Measurements from ENCODE around the gene HPCAL1. TPM values are rescaled to one million over a fixed set of nuclear protein-coding genes. Genes with fewer than 3 reads are reported as not detected.

Gene HPCAL1
- total RNA-seq, 1 donor from 2014 or later, result 34.6 TPM

DNA sequence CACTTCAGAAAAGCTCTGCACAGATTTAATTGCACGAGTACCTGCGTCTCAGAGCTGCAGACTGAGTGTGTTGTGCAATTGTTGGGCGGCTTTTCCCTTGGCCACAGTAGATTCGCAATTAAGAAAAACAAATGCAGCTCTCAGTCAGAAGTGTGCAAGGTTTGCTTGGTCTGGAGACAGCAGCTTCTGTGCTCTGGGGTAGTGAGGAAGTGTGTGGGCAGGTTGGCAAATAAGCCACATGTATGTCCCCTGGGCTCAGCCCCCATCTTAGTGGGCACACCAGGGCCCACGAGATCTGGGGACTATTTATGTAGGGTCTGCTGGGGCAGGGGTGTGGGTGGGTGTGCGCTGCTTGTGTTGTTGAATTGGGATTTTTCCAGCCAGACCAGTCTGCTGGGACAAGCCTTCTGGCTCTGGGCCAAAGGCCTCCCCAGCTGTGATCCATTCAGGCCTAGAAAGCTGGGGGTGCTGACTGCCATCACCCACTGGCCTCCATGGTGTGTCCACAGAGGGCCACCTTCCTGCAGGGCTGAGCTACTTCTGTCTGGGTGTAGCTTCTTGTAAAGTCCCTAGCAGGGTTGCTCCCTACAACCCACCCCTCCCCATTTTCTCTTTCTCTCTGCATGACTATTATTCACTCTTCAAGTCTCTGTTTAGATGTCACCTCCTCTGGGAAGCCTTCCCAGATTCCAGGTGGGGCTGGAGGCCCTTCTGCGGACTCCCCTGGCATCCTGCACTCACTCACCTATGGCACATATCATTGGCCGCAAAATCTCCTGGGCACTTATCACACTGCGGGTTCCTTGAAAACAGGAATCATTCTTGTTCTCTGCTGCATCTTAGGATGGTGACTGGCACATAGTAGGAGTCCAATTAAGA, 77.6 kb downstream of the HPCAL1 start:
- Mint-ChIP-seq H3K27ac (ENCODE audit: unreplicated experiment) (no peak overlapping the region), H3K36me3 (ENCODE audit: low read depth, unreplicated experiment) (no peaks in the 10 kb centered on the region), H3K27me3 (ENCODE audit: unreplicated experiment) (peaks cover 6% of the 10 kb centered on the region), H3K4me1 (ENCODE audit: unreplicated experiment) (peaks cover 51% of the 10 kb centered on the region), H3K9me3 (ENCODE audit: unreplicated experiment) (no peaks in the 10 kb centered on the region), H3K4me3 (ENCODE audit: unreplicated experiment) (peak overlapping the region; percentile 5)
- TF ChIP-seq, protein P1, sequence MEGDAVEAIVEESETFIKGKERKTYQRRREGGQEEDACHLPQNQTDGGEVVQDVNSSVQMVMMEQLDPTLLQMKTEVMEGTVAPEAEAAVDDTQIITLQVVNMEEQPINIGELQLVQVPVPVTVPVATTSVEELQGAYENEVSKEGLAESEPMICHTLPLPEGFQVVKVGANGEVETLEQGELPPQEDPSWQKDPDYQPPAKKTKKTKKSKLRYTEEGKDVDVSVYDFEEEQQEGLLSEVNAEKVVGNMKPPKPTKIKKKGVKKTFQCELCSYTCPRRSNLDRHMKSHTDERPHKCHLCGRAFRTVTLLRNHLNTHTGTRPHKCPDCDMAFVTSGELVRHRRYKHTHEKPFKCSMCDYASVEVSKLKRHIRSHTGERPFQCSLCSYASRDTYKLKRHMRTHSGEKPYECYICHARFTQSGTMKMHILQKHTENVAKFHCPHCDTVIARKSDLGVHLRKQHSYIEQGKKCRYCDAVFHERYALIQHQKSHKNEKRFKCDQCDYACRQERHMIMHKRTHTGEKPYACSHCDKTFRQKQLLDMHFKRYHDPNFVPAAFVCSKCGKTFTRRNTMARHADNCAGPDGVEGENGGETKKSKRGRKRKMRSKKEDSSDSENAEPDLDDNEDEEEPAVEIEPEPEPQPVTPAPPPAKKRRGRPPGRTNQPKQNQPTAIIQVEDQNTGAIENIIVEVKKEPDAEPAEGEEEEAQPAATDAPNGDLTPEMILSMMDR (IDR thresholded peaks at IDR 0.05; ENCODE audit: unreplicated experiment), result no peak
- DNase-seq (ENCODE audit: low spot score), result no peak

DNA sequence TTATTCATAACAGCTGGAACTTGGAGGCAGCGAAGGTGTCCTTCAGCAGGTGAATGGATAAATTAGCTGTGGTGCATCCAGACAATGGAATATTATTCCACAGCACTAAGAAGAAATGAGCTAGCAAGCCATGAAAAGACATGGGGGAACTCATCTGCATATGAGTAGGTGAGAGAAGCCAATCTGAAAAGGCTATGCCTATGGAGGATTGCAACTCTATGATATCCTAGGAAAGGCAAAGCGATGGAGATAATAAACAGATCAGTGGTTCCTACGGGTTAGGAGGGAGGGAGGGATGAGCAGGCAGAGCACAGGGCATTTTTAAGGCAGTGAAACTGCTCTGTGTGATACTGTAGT, 79.3 kb downstream of the HPCAL1 start:
- Mint-ChIP-seq H3K4me3 (ENCODE audit: unreplicated experiment) (no peak overlapping the region), H3K36me3 (ENCODE audit: low read depth, unreplicated experiment) (no peaks in the 10 kb centered on the region), H3K27me3 (ENCODE audit: unreplicated experiment) (peaks cover 9% of the 10 kb centered on the region), H3K27ac (ENCODE audit: unreplicated experiment) (peak overlapping the region; percentile 74), H3K4me1 (ENCODE audit: unreplicated experiment) (peaks cover 54% of the 10 kb centered on the region), H3K9me3 (ENCODE audit: unreplicated experiment) (no peaks in the 10 kb centered on the region)
- TF ChIP-seq, protein P1 (IDR thresholded peaks at IDR 0.05; ENCODE audit: unreplicated experiment), result no peak
- no peak for DNase-seq (ENCODE audit: low spot score)

DNA sequence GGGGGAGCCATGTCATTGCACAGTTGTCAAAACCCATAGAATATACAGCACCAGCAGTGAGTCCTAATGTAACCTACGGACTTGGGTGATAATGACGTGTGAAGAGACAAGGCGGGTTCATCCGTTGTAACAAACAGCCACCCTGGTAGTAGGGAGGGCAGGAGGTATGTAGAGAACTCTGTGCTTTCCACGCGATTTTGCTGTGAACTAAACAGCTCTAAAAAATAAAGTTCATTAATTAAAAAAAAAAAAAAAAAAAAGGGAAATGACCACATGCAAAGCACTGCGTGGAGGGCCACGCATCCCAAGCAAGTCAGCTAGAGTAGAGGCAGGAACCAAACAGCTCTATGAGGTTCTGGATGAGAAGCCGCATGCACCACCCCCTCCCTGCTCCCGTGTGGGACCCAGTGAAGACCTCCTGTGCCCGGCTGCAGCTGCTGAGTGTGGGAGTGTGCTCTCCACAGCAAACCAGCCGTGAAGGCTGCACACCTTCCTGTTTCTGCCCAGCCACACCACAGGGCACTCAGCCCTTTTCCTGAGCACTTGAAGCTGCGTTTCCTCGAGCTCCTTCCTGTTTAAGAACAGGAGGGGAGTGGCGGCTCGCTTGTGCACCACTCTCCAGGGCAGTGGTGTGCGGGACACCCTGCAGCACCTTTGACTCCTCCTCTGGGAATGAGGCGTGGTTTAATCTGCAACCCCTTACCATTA, 79.8 kb downstream of the HPCAL1 start:
- H3K9me3 Mint-ChIP-seq (ENCODE audit: unreplicated experiment), result no peaks in the 10 kb centered on the region
- TF ChIP-seq, protein P1 (IDR thresholded peaks at IDR 0.05; ENCODE audit: unreplicated experiment), result no peak
- peaks cover 55% of the 10 kb centered on the region for H3K4me1 Mint-ChIP-seq (ENCODE audit: unreplicated experiment)
- H3K4me3 Mint-ChIP-seq (ENCODE audit: unreplicated experiment), result no peak overlapping the region
- peaks cover 12% of the 10 kb centered on the region for H3K27me3 Mint-ChIP-seq (ENCODE audit: unreplicated experiment)
- H3K36me3 Mint-ChIP-seq (ENCODE audit: low read depth, unreplicated experiment), result no peaks in the 10 kb centered on the region
- peak; percentile 55 for DNase-seq (ENCODE audit: low spot score)
- peak overlapping the region; percentile 74 for H3K27ac Mint-ChIP-seq (ENCODE audit: unreplicated experiment)

DNA sequence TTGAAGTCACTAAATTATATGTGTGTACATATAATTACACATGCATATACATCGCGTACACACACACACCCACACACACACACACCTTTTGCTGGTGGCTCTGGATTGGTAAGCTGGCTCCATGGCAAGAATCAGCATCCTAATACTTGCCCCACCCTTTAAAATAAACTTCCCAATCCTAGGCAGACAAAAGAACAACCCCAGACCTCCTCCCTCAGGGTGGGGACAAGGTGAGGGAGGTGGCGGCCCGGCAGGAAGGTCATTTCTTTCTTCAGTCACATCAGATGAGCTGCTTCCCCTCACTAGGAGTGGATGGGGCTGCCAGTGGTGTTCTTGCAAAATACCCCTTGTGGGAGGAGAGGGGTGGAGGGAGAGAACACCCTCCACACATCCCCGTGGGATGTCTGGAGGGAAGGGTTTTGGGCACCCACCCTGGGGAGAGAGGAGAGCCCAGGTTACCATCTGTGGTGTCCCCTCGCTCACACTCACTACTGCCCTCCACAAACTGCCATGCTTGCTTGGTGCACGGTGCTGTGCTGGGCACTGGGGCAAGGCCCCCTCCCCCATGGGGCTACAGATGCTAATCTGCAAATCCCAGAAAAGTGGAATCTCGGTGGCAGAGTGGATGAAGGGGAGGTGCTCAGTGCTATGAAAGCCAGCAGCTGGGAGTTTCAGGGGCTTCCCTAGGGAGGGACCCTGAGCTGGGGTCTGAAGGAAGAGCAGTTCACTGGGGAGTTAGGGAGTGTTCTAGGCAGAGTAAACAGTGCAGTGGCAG, 81.4 kb downstream of the HPCAL1 start:
- Mint-ChIP-seq H3K27me3 (ENCODE audit: unreplicated experiment) (peaks cover 11% of the 10 kb centered on the region), H3K4me3 (ENCODE audit: unreplicated experiment) (no peak overlapping the region), H3K9me3 (ENCODE audit: unreplicated experiment) (no peaks in the 10 kb centered on the region), H3K36me3 (ENCODE audit: low read depth, unreplicated experiment) (no peaks in the 10 kb centered on the region), H3K4me1 (ENCODE audit: unreplicated experiment) (peaks cover 45% of the 10 kb centered on the region), H3K27ac (ENCODE audit: unreplicated experiment) (no peak overlapping the region)
- TF ChIP-seq, protein P1 (IDR thresholded peaks at IDR 0.05; ENCODE audit: unreplicated experiment), result peak; percentile 6
- no peak for DNase-seq (ENCODE audit: low spot score)

Measured in endothelial cell (in vitro differentiated cells).